ENCODE measurements around the gene MSL1. TPM values are rescaled to one million over a fixed set of nuclear protein-coding genes. Genes with fewer than 3 reads are reported as not detected.
A peak's percentile ranks its signal among the peaks of the same experiment; 100 is the strongest.

The MSL1 gene
- total and polyA plus RNA-seq, 9 of the 15 experiments (the other 6 are each of a cell fraction or from before 2014, with no cell fraction given), result 13.8 to 120 (median 61.9) TPM

DNA sequence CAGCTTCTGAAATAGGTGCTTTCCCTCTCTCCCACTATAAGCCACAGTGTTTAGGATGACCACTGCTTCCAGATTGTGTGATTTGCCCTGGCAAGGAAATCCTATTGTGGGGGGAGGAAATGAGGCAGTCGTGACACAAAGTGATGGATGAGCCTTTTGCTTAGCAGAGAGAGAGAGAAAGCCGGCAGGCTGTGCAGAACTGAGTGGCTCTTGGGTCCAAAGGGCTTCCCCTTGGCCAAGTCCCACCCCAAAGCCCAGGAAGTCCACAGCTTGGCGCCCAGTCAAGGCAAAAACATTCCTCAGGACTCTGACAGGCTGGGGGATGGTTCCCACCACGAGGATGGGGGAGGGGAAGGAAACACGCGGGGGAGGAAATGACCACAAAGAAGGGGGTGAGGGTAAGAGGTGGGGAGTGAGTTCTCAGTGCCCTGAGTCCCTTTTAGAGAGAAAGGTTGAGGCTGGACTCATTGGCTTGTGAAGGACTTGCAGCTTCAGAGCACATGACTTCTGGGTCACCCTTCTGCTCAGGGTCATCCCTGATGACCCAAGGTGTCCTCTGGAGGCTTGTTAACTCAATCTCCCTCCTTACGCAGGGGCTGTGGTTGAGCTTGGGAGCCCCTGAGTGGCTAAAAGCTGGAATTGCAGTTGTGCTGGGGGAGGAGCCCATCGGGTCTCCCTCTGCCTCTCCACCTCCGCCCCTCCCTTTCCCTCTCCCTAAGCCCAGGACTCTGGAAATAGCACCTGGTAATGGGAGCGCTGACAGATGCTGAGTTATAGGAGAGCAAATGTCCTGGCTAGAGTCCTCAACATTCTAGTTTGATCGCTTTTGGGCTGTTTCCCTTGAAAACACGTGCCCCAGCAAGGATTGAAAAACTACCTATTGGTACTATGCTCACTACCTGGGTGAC lies 10.3 kb upstream of the MSL1 start (continued):
- TF ChIP-seq THAP7 (CRISPR knock-in tag; IDR thresholded peaks at IDR 0.05) (no peak), HOXB6 (CRISPR knock-in tag; IDR thresholded peaks at IDR 0.05; ENCODE audit: borderline replicate concordance) (no peak), HDAC2 (IDR thresholded peaks at IDR 0.05) (peak; percentile 91), TRIM24 (IDR thresholded peaks at IDR 0.05) (peak; percentile 53 to 88), RBM17 (IDR thresholded peaks at IDR 0.05; ENCODE audit: borderline replicate concordance, low read depth, low read length) (no peak), KHSRP (IDR thresholded peaks at IDR 0.05) (no peak), STAT5B (CRISPR knock-in tag; IDR thresholded peaks at IDR 0.05) (no peak), RBM15 (IDR thresholded peaks at IDR 0.05; ENCODE audit: insufficient read depth, low read length) (no peak), ZNF3 (CRISPR knock-in tag; IDR thresholded peaks at IDR 0.05) (no peak), NCOA1 (IDR thresholded peaks at IDR 0.05; ENCODE audit: low read depth) (peak; percentile 75), DMBX1 (CRISPR knock-in tag; IDR thresholded peaks at IDR 0.05; ENCODE audit: borderline replicate concordance) (peak; percentile 50; the same call in 1 of the 2 replicates), XRCC4 (IDR thresholded peaks at IDR 0.05; ENCODE audit: extremely low read depth, insufficient read depth, insufficient read length) (no peak), MYNN (IDR thresholded peaks at IDR 0.05) (peak; percentile 69; the same call in 1 of the 2 replicates), MYNN (CRISPR knock-in tag; IDR thresholded peaks at IDR 0.05) (no peak), ZNF197 (CRISPR knock-in tag; IDR thresholded peaks at IDR 0.05; ENCODE audit: low read depth) (no peak), CCAR2 (IDR thresholded peaks at IDR 0.05; ENCODE audit: low read depth, low read length) (no peak), ATF1 (CRISPR knock-in tag; IDR thresholded peaks at IDR 0.05) (no peak), ATF1 (tag; IDR thresholded peaks at IDR 0.05) (peak; percentile 65), HNRNPUL1 (IDR thresholded peaks at IDR 0.05; ENCODE audit: low read length) (no peak), MEF2A (IDR thresholded peaks at IDR 0.05; ENCODE audit: control insufficient read depth, low read depth, low read length) (no peak), ZKSCAN8 (CRISPR knock-in tag; IDR thresholded peaks at IDR 0.05) (no peak)
- TF ChIP-seq, protein P1, sequence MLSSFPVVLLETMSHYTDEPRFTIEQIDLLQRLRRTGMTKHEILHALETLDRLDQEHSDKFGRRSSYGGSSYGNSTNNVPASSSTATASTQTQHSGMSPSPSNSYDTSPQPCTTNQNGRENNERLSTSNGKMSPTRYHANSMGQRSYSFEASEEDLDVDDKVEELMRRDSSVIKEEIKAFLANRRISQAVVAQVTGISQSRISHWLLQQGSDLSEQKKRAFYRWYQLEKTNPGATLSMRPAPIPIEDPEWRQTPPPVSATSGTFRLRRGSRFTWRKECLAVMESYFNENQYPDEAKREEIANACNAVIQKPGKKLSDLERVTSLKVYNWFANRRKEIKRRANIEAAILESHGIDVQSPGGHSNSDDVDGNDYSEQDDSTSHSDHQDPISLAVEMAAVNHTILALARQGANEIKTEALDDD (IDR thresholded peaks at IDR 0.05), result peak; percentile 67; the same call in 1 of the 2 replicates
- TF ChIP-seq, protein P2, sequence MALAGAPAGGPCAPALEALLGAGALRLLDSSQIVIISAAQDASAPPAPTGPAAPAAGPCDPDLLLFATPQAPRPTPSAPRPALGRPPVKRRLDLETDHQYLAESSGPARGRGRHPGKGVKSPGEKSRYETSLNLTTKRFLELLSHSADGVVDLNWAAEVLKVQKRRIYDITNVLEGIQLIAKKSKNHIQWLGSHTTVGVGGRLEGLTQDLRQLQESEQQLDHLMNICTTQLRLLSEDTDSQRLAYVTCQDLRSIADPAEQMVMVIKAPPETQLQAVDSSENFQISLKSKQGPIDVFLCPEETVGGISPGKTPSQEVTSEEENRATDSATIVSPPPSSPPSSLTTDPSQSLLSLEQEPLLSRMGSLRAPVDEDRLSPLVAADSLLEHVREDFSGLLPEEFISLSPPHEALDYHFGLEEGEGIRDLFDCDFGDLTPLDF (CRISPR knock-in tag; IDR thresholded peaks at IDR 0.05), result no peak
- TF ChIP-seq, protein P3, sequence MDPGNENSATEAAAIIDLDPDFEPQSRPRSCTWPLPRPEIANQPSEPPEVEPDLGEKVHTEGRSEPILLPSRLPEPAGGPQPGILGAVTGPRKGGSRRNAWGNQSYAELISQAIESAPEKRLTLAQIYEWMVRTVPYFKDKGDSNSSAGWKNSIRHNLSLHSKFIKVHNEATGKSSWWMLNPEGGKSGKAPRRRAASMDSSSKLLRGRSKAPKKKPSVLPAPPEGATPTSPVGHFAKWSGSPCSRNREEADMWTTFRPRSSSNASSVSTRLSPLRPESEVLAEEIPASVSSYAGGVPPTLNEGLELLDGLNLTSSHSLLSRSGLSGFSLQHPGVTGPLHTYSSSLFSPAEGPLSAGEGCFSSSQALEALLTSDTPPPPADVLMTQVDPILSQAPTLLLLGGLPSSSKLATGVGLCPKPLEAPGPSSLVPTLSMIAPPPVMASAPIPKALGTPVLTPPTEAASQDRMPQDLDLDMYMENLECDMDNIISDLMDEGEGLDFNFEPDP (CRISPR knock-in tag; IDR thresholded peaks at IDR 0.05), result no peak
- TF ChIP-seq, protein P4, sequence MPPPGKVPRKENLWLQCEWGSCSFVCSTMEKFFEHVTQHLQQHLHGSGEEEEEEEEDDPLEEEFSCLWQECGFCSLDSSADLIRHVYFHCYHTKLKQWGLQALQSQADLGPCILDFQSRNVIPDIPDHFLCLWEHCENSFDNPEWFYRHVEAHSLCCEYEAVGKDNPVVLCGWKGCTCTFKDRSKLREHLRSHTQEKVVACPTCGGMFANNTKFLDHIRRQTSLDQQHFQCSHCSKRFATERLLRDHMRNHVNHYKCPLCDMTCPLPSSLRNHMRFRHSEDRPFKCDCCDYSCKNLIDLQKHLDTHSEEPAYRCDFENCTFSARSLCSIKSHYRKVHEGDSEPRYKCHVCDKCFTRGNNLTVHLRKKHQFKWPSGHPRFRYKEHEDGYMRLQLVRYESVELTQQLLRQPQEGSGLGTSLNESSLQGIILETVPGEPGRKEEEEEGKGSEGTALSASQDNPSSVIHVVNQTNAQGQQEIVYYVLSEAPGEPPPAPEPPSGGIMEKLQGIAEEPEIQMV (tag; conservative IDR thresholded peaks at IDR 0.05; ENCODE audit: low read depth), result no peak
